ENCODE data around the gene SERTAD3. TPM values are rescaled to one million over a fixed set of nuclear protein-coding genes. Genes with fewer than 3 reads are reported as not detected.

The SERTAD3 gene
- polyA plus RNA-seq, 1 of the 3 experiments (the other 2 are of a cell fraction) = 11.3 TPM

DNA sequence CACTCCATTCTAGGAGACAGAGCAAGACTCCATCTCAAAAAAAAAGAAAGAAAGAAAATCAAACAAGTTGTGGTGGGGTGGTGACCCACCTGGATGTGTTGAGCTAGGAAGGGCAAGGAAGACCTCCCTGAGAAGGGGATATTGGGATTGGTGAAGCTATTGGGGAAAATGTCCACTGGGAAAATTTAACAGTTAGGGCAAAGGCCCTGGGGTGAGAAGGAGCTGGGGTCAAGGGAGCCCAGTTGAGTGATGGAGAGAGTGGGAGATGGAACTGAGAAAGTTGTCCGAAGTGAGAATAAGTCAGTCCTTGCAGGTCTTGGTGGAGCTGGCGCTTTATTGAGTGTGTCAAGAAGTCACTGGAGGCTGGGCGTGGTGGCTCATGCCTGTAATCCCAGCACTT lies 5.9 kb downstream of the SERTAD3 start:
- Histone ChIP-seq H3F3A (replicated peaks; ENCODE audit: insufficient read depth) (peaks cover 33% of the 10 kb centered on the region), H3K4me1 (ENCODE audit: control insufficient read depth in 1 of 2, insufficient read depth in 2 of 2, low read depth in 1 of 2, low read length in 1 of 2) (peaks cover 8 to 9% of the 10 kb centered on the region in 2 experiments; a peak in 3 of 4 replicates), H3K9me3 (no peaks in the 10 kb centered on the region), H3K9ac (no peak overlapping the region), H3K4me2 (no peak overlapping the region), H4K20me1 (ENCODE audit: insufficient read depth) (peaks cover 32% of the 10 kb centered on the region), H3K27ac (ENCODE audit: low read depth in 2 of 2, low read length in 1 of 2) (no peak overlapping the region), H3K79me2 (ENCODE audit: insufficient read depth) (peaks cover 35% of the 10 kb centered on the region), H3K36me3 (replicated peaks in 1 of 2; ENCODE audit: control insufficient read depth in 1 of 2, insufficient read depth in 2 of 2, low read length in 1 of 2) (peaks cover 21 to 26% of the 10 kb centered on the region in 2 experiments), H3K9me2 (no peaks in the 10 kb centered on the region), H2AFZ (ENCODE audit: low read depth) (no peak overlapping the region), H3K27me3 (ENCODE audit: insufficient read depth) (no peaks in the 10 kb centered on the region), H3K4me3 (ENCODE audit: low read depth in 2 of 2, low read length in 1 of 2) (no peak overlapping the region)
- TF ChIP-seq RAD21 (IDR thresholded peaks at IDR 0.05; ENCODE audit: low read length) = no peak
- TF ChIP-seq JUND (IDR thresholded peaks at IDR 0.05) = no peak
- no peak for TF ChIP-seq FOXJ3 (CRISPR knock-in tag; IDR thresholded peaks at IDR 0.05)
- no peak for TF ChIP-seq CHD2 (IDR thresholded peaks at IDR 0.05; ENCODE audit: low read length, partially characterized antibody)
- TF ChIP-seq, protein P1, sequence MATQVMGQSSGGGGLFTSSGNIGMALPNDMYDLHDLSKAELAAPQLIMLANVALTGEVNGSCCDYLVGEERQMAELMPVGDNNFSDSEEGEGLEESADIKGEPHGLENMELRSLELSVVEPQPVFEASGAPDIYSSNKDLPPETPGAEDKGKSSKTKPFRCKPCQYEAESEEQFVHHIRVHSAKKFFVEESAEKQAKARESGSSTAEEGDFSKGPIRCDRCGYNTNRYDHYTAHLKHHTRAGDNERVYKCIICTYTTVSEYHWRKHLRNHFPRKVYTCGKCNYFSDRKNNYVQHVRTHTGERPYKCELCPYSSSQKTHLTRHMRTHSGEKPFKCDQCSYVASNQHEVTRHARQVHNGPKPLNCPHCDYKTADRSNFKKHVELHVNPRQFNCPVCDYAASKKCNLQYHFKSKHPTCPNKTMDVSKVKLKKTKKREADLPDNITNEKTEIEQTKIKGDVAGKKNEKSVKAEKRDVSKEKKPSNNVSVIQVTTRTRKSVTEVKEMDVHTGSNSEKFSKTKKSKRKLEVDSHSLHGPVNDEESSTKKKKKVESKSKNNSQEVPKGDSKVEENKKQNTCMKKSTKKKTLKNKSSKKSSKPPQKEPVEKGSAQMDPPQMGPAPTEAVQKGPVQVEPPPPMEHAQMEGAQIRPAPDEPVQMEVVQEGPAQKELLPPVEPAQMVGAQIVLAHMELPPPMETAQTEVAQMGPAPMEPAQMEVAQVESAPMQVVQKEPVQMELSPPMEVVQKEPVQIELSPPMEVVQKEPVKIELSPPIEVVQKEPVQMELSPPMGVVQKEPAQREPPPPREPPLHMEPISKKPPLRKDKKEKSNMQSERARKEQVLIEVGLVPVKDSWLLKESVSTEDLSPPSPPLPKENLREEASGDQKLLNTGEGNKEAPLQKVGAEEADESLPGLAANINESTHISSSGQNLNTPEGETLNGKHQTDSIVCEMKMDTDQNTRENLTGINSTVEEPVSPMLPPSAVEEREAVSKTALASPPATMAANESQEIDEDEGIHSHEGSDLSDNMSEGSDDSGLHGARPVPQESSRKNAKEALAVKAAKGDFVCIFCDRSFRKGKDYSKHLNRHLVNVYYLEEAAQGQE (IDR thresholded peaks at IDR 0.05; ENCODE audit: low read depth, low read length) = no peak
- TF ChIP-seq, protein P2, sequence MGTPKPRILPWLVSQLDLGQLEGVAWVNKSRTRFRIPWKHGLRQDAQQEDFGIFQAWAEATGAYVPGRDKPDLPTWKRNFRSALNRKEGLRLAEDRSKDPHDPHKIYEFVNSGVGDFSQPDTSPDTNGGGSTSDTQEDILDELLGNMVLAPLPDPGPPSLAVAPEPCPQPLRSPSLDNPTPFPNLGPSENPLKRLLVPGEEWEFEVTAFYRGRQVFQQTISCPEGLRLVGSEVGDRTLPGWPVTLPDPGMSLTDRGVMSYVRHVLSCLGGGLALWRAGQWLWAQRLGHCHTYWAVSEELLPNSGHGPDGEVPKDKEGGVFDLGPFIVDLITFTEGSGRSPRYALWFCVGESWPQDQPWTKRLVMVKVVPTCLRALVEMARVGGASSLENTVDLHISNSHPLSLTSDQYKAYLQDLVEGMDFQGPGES (IDR thresholded peaks at IDR 0.05; ENCODE audit: low read depth, low read length) = no peak
- TF ChIP-seq POLR2AphosphoS5 (IDR thresholded peaks at IDR 0.05; ENCODE audit: low read depth, low read length) = no peak
- no peak for TF ChIP-seq SIN3A (IDR thresholded peaks at IDR 0.05; ENCODE audit: borderline replicate concordance, low read depth, low read length)
- TF ChIP-seq RCOR1 (IDR thresholded peaks at IDR 0.05; ENCODE audit: low read length) = no peak
- TF ChIP-seq RXRA (IDR thresholded peaks at IDR 0.05; ENCODE audit: borderline replicate concordance, low read depth) = no peak
- TF ChIP-seq NFIC (IDR thresholded peaks at IDR 0.05; ENCODE audit: borderline replicate concordance) = no peak
- TF ChIP-seq, protein P3, sequence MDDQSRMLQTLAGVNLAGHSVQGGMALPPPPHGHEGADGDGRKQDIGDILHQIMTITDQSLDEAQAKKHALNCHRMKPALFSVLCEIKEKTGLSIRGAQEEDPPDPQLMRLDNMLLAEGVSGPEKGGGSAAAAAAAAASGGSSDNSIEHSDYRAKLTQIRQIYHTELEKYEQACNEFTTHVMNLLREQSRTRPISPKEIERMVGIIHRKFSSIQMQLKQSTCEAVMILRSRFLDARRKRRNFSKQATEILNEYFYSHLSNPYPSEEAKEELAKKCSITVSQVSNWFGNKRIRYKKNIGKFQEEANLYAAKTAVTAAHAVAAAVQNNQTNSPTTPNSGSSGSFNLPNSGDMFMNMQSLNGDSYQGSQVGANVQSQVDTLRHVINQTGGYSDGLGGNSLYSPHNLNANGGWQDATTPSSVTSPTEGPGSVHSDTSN (IDR thresholded peaks at IDR 0.05) = no peak
- TF ChIP-seq EP300 (IDR thresholded peaks at IDR 0.05; ENCODE audit: borderline replicate concordance in 1 of 2, low read depth in 1 of 2, low read length in 1 of 2) = no peak
- DNase-seq = no peak
- ChIA-PET CTCF (interaction anchor here (0.7 kb wide), 1 partner anchor 163 kb away, joined by 3 read pairs; the partner anchor contains the start of gene LTBP4), POLR2A (interaction anchor here (1.0 kb wide), 1 partner anchor 18 kb away, joined by 4 read pairs; no protein-coding TSS in a partner anchor)
- 93% methylated on average over 3 of the region's 3 CpGs for WGBS (ENCODE audit: low lambda C conversion rate)

Data from SK-N-SH (cell line).